Glutamatergic neuron (in vitro differentiated cells): Measurements from ENCODE around the gene NFXL1. TPM values are rescaled to one million over a fixed set of nuclear protein-coding genes. Genes with fewer than 3 reads are reported as not detected.

Experiments used
- DNase-seq: peaks from one replicate; pipeline ENCODE4 v3.0.0; 2022
- H3K27ac Mint-ChIP-seq: one replicate; pipeline ENCODE4 v1.8.0; 2020; ENCODE audit warnings: mild to moderate bottlenecking, mixed read lengths, inconsistent platforms; ENCODE audit not compliant: unreplicated experiment
- H3K27me3 Mint-ChIP-seq: one replicate; pipeline ENCODE4 v1.8.0; 2020; ENCODE audit warnings: mild to moderate bottlenecking, moderate library complexity, mixed read lengths, inconsistent platforms; ENCODE audit not compliant: unreplicated experiment
- H3K36me3 Mint-ChIP-seq: one replicate; pipeline ENCODE4 v1.8.0; 2020; ENCODE audit warnings: mild to moderate bottlenecking, mixed read lengths, inconsistent platforms; ENCODE audit not compliant: unreplicated experiment
- H3K4me1 Mint-ChIP-seq: one replicate; pipeline ENCODE4 v1.8.0; 2020; ENCODE audit warnings: mild to moderate bottlenecking, low read depth, mixed read lengths, inconsistent platforms; ENCODE audit not compliant: unreplicated experiment
- H3K4me3 Mint-ChIP-seq: one replicate; pipeline ENCODE4 v1.8.0; 2020; ENCODE audit warnings: mild to moderate bottlenecking, mixed read lengths, inconsistent platforms; ENCODE audit not compliant: unreplicated experiment
- H3K9me3 Mint-ChIP-seq: one replicate; pipeline ENCODE4 v1.8.0; 2020; ENCODE audit warnings: mild to moderate bottlenecking, moderate library complexity, mixed read lengths, inconsistent platforms; ENCODE audit not compliant: unreplicated experiment
- CTCF ChIP-seq: fragments of 200-600 bp; sonication (generic); IDR thresholded peaks from one replicate; pipeline ENCODE4 v1.5.0; 2021; ENCODE audit not compliant: partially characterized antibody, unreplicated experiment
- total RNA-seq: library from RNA; stranded (reverse); fragmentation: NEBNext Ultra II Directional; extraction: Animal tissue kit (Norgen Biotek cat#: 25700); gene quantifications from one replicate; pipeline ENCODE4 v1.2.1, GENCODE V29; 2021; ENCODE audit not compliant: unreplicated experiment

The NFXL1 gene
- total RNA-seq, 1 donor from 2014 or later = 20.2 TPM

- H3K27ac Mint-ChIP-seq = no peak overlapping the region
- peaks cover 13% of the 10 kb centered on the region for H3K36me3 Mint-ChIP-seq
- DNase-seq = peak; percentile 69
- peaks cover 5% of the 10 kb centered on the region for H3K4me1 Mint-ChIP-seq
- no peaks in the 10 kb centered on the region for H3K27me3 Mint-ChIP-seq
- TF ChIP-seq CTCF = no peak
- H3K9me3 Mint-ChIP-seq = no peaks in the 10 kb centered on the region
- peak overlapping the region; percentile 85 for H3K4me3 Mint-ChIP-seq
These were observed 77.1 kb downstream of the NFXL1 start for GRCh38 chr4:47837094-47837907.

GRCh38 chr4:47836641-47837093, 77.7 kb downstream of the NFXL1 start:
- Mint-ChIP-seq H3K4me3 (peak overlapping the region; percentile 85), H3K4me1 (peaks cover 5% of the 10 kb centered on the region), H3K27ac (no peak overlapping the region), H3K27me3 (no peaks in the 10 kb centered on the region), H3K36me3 (peaks cover 18% of the 10 kb centered on the region), H3K9me3 (no peaks in the 10 kb centered on the region)
- peak; percentile 82 for DNase-seq
- TF ChIP-seq CTCF = no peak

GRCh38 chr4:47835494-47835893, 78.9 kb downstream of the NFXL1 start:
- H3K27ac Mint-ChIP-seq = no peak overlapping the region
- TF ChIP-seq CTCF = no peak
- no peak for DNase-seq
- no peak overlapping the region for H3K4me3 Mint-ChIP-seq
- H3K36me3 Mint-ChIP-seq = peaks cover 19% of the 10 kb centered on the region
- H3K4me1 Mint-ChIP-seq = peaks cover 5% of the 10 kb centered on the region
- H3K9me3 Mint-ChIP-seq = no peaks in the 10 kb centered on the region
- no peaks in the 10 kb centered on the region for H3K27me3 Mint-ChIP-seq

GRCh38 chr4:47831026-47831679, 83.2 kb downstream of the NFXL1 start:
- H3K9me3 Mint-ChIP-seq = no peaks in the 10 kb centered on the region
- no peak overlapping the region for H3K4me3 Mint-ChIP-seq
- no peak overlapping the region for H3K27ac Mint-ChIP-seq
- DNase-seq = no peak
- H3K27me3 Mint-ChIP-seq = no peaks in the 10 kb centered on the region
- peaks cover 19% of the 10 kb centered on the region for H3K36me3 Mint-ChIP-seq
- H3K4me1 Mint-ChIP-seq = peaks cover 2% of the 10 kb centered on the region
- TF ChIP-seq CTCF = no peak
